ENCODE data around the gene ZNF442.
"Not testable (repeated sequence)": the region's sequence is repeated elsewhere in the genome, so short reads cannot be mapped to it uniquely, and the experiment has no call there.

ZNF442 gene

GRCh38 chr19:12325690-12326089 is 39.8 kb downstream of the ZNF442 start:
- no peak for DNase-seq

DNA sequence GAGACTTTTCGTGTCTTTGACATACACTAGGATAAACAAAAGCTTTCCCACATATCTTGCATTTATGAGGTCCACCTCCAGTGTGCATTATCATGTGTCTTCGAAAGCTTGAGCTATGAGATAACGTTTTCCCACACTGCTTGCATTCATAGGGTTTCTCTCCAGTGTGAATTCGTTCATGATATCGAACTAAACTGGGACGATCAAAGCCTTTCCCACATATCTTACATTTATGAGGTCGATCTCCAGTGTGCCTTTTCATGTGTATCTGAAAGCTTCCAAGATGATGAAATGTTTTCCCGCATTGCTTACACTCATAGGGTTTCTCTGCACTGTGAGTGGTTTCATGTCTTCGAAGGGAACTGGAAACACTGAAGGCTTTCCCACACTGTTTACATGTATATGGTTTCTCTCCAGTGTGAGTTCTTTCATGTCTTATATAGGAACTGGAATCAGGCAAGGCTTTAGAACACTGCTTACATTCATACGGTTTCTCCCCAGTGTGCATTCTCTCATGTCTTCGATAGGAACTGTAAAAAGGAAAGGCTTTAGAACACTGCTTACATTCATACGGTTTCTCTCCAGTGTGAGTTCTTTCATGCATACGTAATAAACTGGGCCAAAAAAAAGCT is 46.6 kb downstream of the ZNF442 start:
- DNase-seq, result no peak

- no peak for DNase-seq
Observed at GRCh38 chr19:12314553-12314952, 50.9 kb downstream of the ZNF442 start.

- not testable (repeated sequence) for DNase-seq
Observed at GRCh38 chr19:12308891-12309290, 56.6 kb downstream of the ZNF442 start.
